Nephron progenitor cell (in vitro differentiated cells): ENCODE results near the gene LRCH1.

ENCODE experiments used
- DNase-seq: peaks from one replicate; pipeline ENCODE4 v3.0.0; 2021
- H3K27ac Mint-ChIP-seq: 2 replicates; pipeline ENCODE4 v1.8.0; 2021; ENCODE audit warnings: mild to moderate bottlenecking, moderate library complexity, mixed read lengths
- H3K27me3 Mint-ChIP-seq: 2 replicates; pipeline ENCODE4 v1.8.0; 2021; ENCODE audit warnings: mild to moderate bottlenecking, low read depth, mixed read lengths; ENCODE audit not compliant: poor library complexity
- H3K36me3 Mint-ChIP-seq: 2 replicates; pipeline ENCODE4 v1.8.0; 2021; ENCODE audit warnings: low read depth, mixed read lengths
- H3K4me1 Mint-ChIP-seq: 2 replicates; pipeline ENCODE4 v1.8.0; 2021; ENCODE audit warnings: mixed read lengths
- H3K4me3 Mint-ChIP-seq: 2 replicates; pipeline ENCODE4 v1.8.0; 2021; ENCODE audit warnings: mild to moderate bottlenecking, moderate library complexity, mixed read lengths
- H3K9me3 Mint-ChIP-seq: 2 replicates; pipeline ENCODE4 v1.8.0; 2021; ENCODE audit warnings: mild to moderate bottlenecking, moderate library complexity, mixed read lengths
- CTCF ChIP-seq: fragments of 200-600 bp; sonication (generic); IDR thresholded peaks from 2 replicates; pipeline ENCODE4 v1.5.0; 2021; ENCODE audit warnings: antibody characterized with exemption

LRCH1 gene

GRCh38 chr13:46675016-46675415 lies 122.0 kb downstream of the LRCH1 start:
- Mint-ChIP-seq H3K27ac (peak overlapping the region; percentile 97), H3K36me3 (peaks cover 29% of the 10 kb centered on the region), H3K4me1 (peaks cover 49% of the 10 kb centered on the region), H3K27me3 (no peaks in the 10 kb centered on the region), H3K9me3 (peaks cover 6% of the 10 kb centered on the region), H3K4me3 (peak overlapping the region; percentile 25)
- DNase-seq, result no peak
- no peak for TF ChIP-seq CTCF

GRCh38 chr13:46676378-46676725 lies 123.4 kb downstream of the LRCH1 start:
- Mint-ChIP-seq H3K36me3 (peaks cover 18% of the 10 kb centered on the region), H3K27me3 (no peaks in the 10 kb centered on the region), H3K4me1 (peaks cover 39% of the 10 kb centered on the region), H3K9me3 (peaks cover 6% of the 10 kb centered on the region), H3K27ac (peak overlapping the region; percentile 64), H3K4me3 (no peak overlapping the region)
- no peak for TF ChIP-seq CTCF
- no peak for DNase-seq

GRCh38 chr13:46679369-46680120 lies 126.6 kb downstream of the LRCH1 start:
- no peaks in the 10 kb centered on the region for H3K27me3 Mint-ChIP-seq
- peaks cover 3% of the 10 kb centered on the region for H3K9me3 Mint-ChIP-seq
- peaks cover 31% of the 10 kb centered on the region for H3K4me1 Mint-ChIP-seq
- H3K27ac Mint-ChIP-seq, result no peak overlapping the region
- peaks cover 8% of the 10 kb centered on the region for H3K36me3 Mint-ChIP-seq
- DNase-seq, result no peak
- no peak for TF ChIP-seq CTCF
- no peak overlapping the region for H3K4me3 Mint-ChIP-seq

GRCh38 chr13:46682015-46682414 lies 129.0 kb downstream of the LRCH1 start:
- no peak overlapping the region for H3K27ac Mint-ChIP-seq
- TF ChIP-seq CTCF, result no peak
- no peaks in the 10 kb centered on the region for H3K9me3 Mint-ChIP-seq
- H3K36me3 Mint-ChIP-seq, result peaks cover 13% of the 10 kb centered on the region
- H3K4me3 Mint-ChIP-seq, result no peak overlapping the region
- no peaks in the 10 kb centered on the region for H3K27me3 Mint-ChIP-seq
- H3K4me1 Mint-ChIP-seq, result peaks cover 29% of the 10 kb centered on the region
- no peak for DNase-seq

GRCh38 chr13:46682707-46683106 lies 129.7 kb downstream of the LRCH1 start:
- H3K4me3 Mint-ChIP-seq, result no peak overlapping the region
- H3K36me3 Mint-ChIP-seq, result peaks cover 13% of the 10 kb centered on the region
- H3K4me1 Mint-ChIP-seq, result peaks cover 34% of the 10 kb centered on the region
- TF ChIP-seq CTCF, result no peak
- no peaks in the 10 kb centered on the region for H3K9me3 Mint-ChIP-seq
- DNase-seq, result no peak
- H3K27ac Mint-ChIP-seq, result no peak overlapping the region
- H3K27me3 Mint-ChIP-seq, result no peaks in the 10 kb centered on the region

- Mint-ChIP-seq H3K27ac (peak overlapping the region; percentile 83), H3K4me3 (no peak overlapping the region), H3K4me1 (peaks cover 44% of the 10 kb centered on the region), H3K9me3 (no peaks in the 10 kb centered on the region), H3K36me3 (peaks cover 13% of the 10 kb centered on the region), H3K27me3 (no peaks in the 10 kb centered on the region)
- no peak for TF ChIP-seq CTCF
- no peak for DNase-seq
These were observed 130.8 kb downstream of the LRCH1 start for GRCh38 chr13:46683676-46684260.
